Mammary epithelial cell (primary cell): ENCODE results near the gene TMEM269.

ENCODE experiments used
- CTCF ChIP-seq, 2 donors: IDR thresholded peaks in 1 of 2; conservative IDR thresholded peaks in 1 of 2; 2 replicates each; pipeline ENCODE4 v1.5.1; 2011 to 2012; ENCODE audit warnings: inconsistent platforms in 2 of 2, low read length in 2 of 2, mild to moderate bottlenecking in 2 of 2, control low read depth in 1 of 2, low read depth in 1 of 2; ENCODE audit not compliant: insufficient read depth in 1 of 2; ENCODE audit errors: extremely low read depth in 1 of 2
- EZH2 ChIP-seq: IDR thresholded peaks from 2 replicates; pipeline ENCODE4 v1.6.1; 2012; ENCODE audit warnings: low read length, inconsistent platforms, borderline replicate concordance

GRCh38 chr1:42759114-42759513, 25.7 kb upstream of the TMEM269 start:
- TF ChIP-seq EZH2 (no peak), CTCF (conservative IDR thresholded peaks at IDR 0.05 in 1 of 2, IDR thresholded peaks at IDR 0.05 in 1 of 2; ENCODE audit: extremely low read depth in 1 of 2, insufficient read depth in 1 of 2, low read depth in 1 of 2, low read length in 2 of 2) (no peak)
